ENCODE results near the gene SMARCA2.

- TF ChIP-seq ZBTB9 (CRISPR knock-in tag; IDR thresholded peaks at IDR 0.05): no peak
- no peak for TF ChIP-seq MCM7 (IDR thresholded peaks at IDR 0.05)
- TF ChIP-seq NBN (IDR thresholded peaks at IDR 0.05; ENCODE audit: low read depth): no peak
Measured at GRCh38 chr9:2151171-2151570, 136.0 kb downstream of the SMARCA2 start.

Data from K562 (cell line).